Hematopoietic multipotent progenitor cell treated with erythropoietin and hydrocortisone succinate and interleukin-3 and kit ligand, for 15 days (in vitro differentiated cells): ENCODE data around the gene NAXD.
"Not testable (repeated sequence)": the region's sequence is repeated elsewhere in the genome, so short reads cannot be mapped to it uniquely, and the experiment has no call there.

ENCODE experiments used
- DNase-seq: peaks from one replicate; pipeline ENCODE4 v3.0.0-alpha.2; 2015; ENCODE audit warnings: low spot score

The NAXD gene

DNA sequence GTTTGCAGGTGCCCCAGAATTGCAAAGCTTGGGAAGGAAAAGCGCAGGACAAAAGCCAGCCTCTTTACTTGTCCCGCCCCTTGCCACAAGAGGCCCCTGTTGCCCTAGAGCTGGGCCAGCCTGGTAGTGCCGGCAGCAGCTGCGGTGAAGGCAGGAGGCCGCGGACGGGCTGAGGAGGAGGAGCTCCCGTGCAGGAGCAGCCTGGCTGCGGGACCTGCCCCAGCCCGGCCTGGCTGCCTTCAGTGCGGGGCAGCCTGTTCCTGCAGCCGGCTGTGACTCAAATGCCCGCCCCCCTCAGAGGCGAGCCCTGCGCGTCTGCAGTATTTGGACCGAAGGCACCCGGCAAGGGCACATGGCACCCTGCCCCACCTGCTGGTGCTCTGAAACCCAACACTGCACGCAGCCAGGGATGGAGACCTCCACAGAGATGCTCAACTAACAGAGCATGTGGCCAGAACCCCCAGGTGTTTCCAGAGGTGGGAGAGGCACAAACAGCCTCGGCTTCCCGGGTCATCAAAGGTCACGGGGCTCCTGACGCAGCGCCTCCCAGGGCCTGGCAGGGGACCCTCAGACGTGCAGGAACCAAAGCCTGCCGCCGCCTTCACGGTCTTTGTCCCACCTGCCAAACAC, 29.7 kb downstream of the NAXD start:
- peak; percentile 24 for DNase-seq

DNA sequence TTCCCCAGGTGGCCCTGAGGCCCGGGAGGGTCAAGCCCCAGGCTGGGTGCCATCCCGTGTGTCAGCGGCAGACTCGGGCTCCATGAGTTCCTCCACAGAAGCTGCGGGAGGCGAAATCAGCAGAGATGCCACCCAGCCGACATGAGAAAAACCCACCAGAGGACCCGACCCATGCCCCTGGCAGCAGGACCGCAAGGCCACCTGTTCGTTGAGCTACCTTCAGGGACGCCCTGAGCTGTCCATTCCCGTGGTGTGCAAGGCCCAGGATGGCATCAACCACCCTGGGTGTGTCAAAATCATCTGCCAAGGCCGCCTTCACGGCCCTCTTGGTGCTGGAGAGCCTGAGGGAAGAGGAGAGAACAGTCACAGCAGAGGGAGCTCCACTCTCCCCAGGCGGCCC, 30.4 kb downstream of the NAXD start:
- DNase-seq, result no peak

DNA sequence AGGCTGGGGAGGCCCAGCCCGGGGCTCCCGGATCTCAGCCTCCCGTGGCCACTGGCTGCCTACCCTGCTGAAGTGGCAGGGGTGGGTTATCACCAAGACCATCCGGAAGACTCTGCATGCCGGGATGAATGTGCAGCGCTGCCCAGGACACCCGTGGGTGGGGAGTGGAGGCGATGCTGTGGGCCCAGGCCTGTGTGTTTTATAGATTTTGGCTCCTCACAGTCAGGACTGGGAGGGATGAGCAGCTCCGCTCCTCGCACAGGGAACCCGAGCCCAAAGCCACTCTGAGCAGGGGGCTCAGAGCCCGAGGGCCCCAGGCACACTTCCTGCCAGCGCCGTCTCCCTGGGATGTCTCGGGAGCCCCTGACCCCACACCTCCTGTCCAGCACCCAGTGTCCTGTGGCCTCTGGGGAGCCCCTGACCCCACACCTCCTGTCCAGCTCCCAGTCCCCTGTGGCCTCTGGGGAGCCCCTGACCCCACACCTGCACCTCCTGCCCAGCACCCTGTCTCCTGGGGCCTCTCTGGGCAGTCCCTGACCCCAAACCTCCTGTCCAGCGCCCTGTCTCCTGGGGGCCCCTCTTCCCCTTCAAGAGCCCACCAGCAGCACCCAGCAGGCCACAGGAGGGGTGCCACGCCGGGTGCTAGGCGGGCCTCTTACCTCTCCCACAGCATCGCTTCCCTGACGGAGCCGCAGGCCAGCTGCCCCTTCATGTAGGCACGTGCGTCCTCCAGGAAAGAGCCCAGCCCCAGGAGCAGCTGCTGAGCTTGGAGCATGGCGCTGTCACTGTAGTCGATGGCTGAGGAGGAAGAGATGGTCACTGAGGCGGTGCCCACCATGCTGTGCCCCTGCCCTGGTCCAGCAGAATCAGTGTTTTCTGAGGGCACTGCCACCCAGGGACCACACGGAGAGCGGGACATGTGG, 31.4 kb downstream of the NAXD start:
- DNase-seq, result no peak

DNA sequence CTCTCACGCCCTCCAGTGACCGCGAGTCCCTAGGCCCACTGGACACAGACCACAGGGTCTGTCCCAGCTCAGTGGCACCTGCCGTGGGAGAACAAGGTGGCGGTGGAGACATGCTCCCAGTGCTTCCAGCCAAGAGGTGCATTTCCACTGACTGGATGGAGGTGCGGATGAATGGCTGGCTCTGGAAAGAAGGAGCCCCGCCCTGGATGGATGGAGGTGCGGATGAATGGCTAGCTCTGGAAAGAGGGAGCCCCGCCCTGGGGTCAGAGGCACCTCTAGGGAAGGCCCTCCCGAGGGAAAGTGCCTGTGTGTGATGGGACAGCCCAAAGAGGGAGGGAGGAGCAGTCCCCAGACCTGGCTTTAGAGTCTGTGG, 32.0 kb downstream of the NAXD start:
- no peak for DNase-seq

DNA sequence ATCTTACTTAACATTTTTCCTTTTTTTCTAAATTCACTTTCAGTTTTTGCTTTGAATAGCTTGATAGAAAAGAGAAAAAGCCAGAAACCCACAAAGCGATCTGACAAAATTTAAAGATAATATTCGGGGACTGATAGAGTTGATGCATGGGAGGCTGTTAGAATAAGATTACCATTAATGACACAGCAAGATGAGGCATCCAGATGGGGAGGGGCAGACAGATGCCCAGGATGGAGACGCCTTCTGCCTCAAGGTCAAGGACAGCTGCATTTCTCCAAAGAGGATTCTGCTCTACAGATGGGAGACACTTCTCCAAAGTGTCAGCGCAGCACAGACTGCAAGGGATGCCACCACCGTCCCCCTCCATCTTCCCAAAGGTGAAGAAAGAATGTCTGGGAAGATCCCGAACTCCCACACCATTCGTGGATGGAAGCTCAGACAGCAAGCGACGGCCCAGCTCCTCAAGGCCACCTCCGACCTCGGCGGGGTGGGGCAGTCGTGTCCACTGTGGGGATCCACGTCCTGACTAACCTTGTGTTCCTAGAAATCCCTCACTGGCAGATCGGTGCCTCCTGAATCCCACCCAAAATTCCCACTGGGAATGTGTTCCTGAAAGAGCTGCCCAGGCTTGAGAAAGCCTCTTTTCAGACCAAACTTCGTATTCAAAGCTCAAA, 32.9 kb downstream of the NAXD start:
- peak; percentile 25 for DNase-seq

DNA sequence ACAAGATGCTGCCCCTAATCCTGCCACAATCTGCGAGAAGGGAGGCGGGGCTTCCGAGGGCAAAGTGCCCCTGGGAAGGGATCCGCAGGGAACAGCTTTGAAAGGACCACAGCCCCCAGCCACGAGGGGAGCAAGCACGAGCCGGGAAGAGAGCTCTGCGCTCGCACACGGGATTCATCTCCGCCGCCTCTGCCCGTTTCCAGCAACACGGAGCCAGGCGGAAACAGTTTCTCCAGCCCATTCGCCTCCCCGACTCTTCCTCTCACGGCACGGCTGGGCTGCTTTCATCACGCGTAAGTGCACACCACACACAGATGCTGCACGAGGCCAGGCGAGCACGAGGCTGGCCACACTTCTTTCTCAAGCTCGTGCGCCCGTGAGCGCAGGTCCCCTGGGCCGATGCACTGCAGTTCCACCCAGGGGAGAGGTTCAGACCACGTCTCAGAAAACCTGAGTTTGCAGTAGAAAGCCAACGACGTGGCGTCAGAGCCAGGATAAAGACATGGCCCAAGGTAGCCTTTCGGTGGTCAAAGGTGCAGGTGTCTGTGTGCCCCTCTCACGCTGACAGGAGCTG, 33.6 kb downstream of the NAXD start:
- no peak for DNase-seq

DNA sequence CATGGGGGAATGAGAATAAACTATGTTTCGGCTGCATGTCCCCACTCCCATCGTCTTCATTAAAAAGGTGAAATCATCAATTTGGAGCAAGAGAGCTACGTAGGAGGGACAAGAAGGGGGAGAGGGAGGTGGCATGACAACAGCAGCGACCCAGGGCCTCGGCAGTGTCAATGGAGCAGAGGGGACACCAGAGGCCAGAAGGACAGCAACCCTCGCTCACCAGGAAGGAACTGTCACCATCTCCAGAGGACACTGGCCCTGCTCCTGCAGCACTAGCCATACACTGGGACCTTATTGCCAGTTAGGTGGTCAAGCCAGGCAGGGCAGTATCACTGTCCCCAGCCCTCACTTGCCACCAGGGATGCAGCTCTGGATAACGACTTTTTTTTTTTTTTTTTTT, 34.2 kb downstream of the NAXD start:
- DNase-seq, result no peak

DNA sequence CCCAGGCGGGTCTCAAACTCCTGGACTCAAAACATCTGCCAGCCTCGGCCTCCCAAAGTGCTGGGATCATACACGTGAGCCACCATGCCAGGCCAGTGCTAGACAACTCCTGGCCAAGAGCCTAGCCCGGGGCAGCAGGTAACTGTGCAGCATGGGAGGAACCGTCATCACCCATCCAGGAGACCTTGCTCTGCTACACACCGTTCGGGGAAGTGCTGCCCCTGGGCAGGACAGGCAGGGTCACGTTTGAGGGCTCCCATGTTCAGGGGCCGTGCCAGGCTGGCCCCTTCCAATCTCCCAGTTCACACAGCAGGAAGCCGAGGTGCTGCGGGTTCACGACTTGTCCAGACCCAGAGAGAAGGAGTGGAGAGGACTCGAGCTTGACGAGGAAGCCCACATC, 35.1 kb downstream of the NAXD start:
- DNase-seq, result no peak

DNA sequence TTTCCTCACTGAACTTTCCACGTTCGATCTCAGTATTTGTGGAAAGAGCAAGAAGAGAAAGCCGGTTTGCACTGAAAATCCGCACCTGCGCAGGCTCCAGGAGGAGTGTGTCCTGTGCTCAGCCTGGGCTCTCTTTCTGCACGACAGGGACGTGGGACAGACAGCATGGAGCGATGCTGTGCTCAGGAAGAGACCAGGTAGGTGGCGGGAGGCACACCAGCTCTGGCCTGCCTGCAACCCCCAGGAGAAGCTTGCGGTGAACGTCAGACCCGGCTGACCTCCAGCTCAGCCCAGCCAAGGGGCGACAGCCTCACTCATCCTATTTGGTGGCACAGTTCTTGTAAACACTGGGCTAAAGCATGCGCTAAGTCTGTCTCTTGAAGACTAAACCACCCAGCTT, 35.9 kb downstream of the NAXD start:
- DNase-seq, result no peak

DNA sequence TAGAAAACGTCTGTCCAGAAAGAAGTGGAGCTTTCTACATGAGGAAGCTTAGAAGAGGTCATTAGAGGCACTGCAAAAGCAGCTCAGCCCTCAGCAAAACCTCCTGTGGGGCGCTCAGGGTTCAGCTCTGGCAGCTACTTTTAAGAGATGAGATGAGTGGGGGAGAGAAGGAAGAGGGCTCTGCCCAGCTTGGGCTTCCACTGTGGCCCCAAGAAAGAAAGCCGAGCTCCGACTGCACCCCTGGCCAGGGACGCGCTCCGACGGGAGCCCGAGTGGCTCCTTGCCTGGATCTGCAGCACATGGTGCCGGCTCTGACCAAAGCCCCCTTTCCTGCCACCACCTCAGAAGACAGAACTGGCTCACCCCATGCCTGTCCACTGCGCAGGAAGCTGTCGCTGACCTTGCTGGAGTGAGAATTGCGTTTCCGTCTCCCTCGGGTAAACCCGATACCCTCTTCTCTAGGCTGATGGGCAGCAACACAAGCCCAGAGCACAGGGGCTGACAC, 36.4 kb downstream of the NAXD start:
- DNase-seq, result no peak

DNA sequence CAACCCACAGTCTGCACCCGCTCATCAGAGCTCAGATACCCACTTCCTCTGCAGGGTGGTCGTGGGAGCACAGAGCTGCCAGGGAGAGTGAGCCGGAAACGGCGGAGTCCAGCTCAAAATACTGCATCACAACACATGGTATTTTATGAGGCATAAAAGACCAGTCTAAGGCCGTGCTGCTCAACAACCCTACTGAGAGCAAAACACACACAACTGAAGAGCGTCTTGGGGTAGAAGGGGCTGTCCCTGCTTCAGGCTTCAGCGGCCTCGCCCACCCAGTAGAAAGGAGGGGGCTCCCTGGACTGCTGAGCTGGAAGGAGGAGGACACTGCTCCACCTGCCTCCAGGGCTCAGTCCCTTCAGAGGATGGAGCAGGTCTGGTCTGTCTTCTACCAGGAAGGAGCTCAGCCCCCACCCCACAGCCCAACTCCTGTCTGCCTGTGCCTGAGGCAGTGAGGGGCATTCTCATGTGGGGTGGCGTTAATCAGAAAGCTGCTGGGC, 36.9 kb downstream of the NAXD start:
- DNase-seq, result no peak

DNA sequence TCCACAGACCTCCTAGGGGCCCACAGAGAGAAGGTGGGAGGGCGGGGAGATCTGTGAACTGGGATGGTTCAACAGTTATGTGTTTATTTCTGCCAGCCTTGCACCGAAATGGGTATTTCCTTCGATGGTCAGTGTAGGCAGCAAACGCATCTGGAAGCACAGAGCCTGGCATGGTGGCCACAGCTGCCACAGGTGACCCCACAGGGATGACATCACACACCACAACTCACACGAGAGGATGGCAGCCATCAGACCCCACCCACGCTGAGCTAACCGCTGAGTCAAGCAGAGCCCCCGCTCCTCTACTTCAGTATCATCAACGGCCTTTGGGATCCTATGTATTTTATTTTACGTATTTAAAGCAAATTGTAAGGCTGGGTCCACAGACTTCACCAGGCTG, 37.4 kb downstream of the NAXD start:
- DNase-seq, result no peak

DNA sequence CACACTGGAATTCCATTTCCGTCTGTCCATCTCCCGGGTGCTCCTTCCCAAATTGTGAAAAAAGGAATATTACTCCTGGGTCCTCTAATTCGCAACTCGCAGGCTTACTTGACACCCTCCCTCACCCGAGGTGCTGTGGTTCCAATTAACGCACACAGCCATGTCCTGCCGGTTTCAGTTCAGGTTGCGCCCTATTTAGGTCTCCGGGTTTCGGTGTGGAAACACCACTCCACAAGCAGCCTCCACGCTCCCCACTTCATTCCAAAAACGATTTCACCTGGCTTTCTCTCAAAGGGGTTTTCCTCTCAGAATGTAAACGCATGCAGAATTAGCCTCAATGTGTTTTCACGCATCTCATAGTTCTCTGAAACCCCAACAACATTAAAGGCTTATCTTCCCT, 37.9 kb downstream of the NAXD start:
- DNase-seq, result no peak

DNA sequence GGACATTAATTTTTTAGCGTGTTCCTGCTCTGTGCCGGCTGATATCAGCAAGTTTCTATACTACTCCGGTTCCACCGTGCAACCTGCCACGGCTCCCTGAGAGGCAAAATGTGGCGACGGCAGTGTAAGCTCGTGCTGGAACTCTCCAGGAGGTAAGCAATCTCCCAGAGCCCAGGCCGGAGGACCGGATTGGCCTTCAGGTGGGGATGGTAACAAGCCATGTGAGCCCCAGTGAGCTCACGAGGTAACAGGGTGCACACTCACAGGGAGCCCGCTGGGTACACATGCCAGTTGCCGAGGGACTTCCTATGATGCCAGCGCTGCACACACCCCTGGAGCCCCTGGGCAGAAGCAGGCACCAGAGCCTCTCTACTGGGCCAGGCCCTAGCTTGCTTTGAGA, 38.5 kb downstream of the NAXD start:
- no peak for DNase-seq

DNA sequence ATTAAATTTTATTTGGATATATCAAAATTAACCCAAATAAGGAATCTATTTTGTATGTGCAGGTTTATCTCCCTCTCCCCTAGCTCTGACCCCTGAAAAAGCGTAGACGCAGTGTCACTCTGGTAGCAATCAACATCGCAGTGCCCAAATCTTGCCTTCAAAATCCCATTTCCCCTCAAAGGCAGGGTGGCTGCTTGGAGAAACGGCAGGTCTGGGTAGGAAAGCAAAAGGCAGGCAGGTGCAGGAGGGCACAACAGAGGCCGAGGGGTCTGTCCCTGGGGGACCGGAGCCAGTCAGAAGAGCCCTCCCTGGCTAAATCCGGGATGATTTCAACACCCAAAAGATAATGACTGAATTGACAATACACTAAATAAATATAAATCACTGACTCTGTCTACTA, 41.9 kb downstream of the NAXD start:
- no peak for DNase-seq

DNA sequence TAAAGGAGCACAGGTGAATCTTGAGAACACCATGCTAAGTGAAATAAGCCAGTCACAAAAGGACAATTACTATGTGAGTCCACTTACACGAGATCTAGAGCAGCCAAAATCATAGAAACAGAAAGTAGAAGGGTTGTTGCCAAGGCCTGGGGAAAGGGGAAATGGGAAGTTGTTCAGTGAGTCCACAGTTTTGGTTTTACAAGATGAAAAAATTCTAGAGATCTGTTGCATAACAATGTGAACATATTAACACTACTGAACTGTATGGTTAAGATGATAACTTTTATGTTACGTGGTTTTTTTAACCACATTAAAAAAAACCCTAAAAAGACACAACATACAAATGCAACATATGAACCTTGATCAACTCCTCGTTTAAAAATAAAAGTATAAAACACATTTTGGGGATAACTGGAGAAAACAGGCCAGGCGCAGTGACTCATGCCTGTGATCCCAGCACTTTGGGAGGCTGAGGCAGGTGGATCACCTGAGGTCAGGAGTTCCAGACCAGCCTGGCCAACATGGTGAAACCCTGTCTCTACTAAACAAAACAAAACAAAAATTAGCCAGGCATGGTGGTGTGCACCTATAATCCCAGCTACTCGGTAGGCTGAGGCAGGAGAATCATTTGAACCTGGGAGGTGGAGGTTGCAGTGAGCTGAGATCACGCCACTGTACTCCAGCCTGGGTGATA, 43.0 kb downstream of the NAXD start:
- not testable (repeated sequence) for DNase-seq

DNA sequence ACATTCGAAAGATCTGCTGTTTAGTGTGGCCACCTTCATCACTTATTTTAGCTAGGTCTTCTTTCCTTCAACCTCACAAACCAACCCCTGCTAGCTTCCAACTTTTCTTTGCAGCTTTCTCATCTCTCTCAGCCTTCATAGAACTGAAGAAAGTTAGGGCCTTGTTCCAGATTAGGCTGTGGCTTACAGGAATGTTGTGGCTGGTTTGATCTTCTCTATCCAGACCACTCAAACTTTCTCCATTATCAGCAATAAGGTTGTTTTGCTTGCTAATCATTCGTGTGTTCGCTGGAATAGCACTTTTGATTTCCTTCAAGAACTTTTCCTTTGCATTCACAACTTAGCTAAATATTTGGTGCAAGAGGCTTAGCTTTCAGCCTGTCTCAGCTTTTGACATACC, 45.9 kb downstream of the NAXD start:
- no peak for DNase-seq

DNA sequence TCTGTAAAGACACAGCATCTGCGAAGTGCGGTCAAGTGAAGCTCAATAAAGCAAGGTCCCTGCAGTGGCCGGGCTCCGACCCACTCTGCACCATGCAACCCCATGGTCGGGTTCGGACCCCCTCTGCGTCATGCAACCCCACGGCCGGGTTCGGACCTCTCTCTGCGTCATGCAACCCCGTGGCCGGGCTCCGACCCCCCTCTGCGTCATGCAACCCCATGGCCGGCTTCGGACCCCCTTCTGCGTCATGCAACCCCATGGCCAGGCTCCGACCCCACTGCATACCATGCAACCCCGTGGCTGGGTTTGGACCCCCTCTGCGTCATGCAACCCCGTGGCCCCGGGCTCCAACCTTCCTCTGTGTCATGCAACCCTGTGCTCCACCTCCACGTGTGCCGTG, 46.7 kb downstream of the NAXD start:
- DNase-seq, result no peak

DNA sequence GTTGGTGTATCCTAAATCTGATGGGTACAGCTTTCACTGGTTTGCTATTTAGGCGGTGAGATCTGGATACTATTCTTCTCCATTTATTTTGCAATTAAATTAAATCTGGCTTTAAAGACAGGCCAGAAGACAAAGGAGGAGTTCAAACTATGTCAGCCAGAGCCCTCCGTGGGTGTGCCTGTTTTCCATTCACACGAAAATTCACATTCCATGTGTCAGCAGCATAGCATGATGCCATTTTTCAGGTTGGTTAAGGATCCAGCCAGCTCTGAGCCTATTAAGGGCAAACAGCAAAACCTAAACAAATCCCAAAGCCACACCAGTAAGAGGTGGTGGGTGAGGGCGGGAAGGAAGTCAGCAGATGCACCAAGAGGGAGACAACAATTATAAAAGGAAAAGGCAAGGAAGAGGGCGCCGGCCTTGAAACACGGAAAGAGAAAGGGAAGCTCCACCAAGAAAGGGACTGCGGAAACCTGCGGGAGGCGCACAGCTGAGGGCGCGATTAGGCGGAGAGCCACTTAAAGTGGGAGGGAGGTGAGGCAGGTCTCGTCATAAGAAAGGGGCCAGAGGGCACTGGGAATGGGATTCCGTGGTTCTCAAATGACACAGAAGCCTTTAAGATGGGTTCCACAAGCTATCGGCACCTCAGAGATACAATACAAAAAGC, 47.6 kb downstream of the NAXD start:
- DNase-seq, result no peak

DNA sequence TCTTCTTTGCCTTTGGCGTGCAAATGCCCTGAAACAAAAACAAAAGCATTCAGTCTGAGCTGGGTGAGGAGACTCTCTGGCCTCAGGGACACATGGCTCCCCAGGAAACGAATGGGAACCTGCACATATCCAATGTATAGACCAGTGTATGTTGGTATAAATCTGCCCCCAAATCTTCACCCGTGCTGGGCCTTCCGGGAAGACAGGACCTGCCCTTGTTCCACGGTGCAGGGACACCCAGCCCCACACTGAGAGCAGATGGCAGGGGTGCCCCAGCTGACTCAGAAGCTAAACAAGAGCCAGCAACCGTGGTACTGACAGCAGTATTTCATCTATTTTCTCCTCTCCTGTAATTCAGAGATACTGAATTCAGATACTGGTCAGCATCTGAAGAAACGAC, 48.1 kb downstream of the NAXD start:
- DNase-seq, result no peak

DNA sequence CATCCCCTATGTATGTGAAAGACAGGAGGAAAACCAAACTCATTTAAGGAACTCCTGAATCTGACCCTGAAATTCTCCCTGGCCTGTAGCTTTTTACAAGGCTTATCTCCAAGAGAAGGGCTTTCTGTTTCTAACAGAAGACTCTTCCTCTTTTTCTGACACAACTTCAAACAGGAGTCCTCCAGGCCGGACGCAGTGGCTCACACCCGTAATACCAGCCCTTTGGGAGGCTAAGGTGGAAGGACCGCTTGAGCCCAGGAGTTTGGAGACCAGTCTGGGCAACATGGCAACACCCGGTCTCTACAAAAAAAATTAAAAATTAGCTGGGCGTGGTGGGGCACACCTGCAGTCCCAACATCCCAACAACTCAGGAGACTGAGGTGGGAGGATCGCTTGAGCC, 48.7 kb downstream of the NAXD start:
- no peak for DNase-seq
